Lung (tissue), 12 donors: Measurements from ENCODE around the gene CCNQ. TPM values are rescaled to one million over a fixed set of nuclear protein-coding genes. Genes with fewer than 3 reads are reported as not detected.

Source experiments
- ATAC-seq: fragments of 200-7000 bp; cut with Tn5 transposase; one replicate; pipeline ENCODE4 v1.9.1; 2020; ENCODE audit warnings: moderate number of reproducible peaks; ENCODE audit not compliant: insufficient read depth, low FRiP score
- DNase-seq, 3 donors: peaks; one replicate each; pipeline ENCODE4 v3.0.0-alpha.2; 2013 to 2017
- H3K27ac ChIP-seq, 2 donors: one replicate each; pipeline ENCODE4 v1.5.1; 2013; ENCODE audit warnings: mild to moderate bottlenecking in 2 of 2, moderate library complexity in 2 of 2, control low read depth in 1 of 2, inconsistent platforms in 1 of 2, low read depth in 1 of 2, low read length in 1 of 2
- H3K27me3 ChIP-seq, 3 donors: one replicate each; pipeline ENCODE4 v1.5.1; 2013; ENCODE audit warnings: low read length in 2 of 3; ENCODE audit not compliant: control insufficient read depth in 3 of 3, insufficient read depth in 3 of 3
- H3K36me3 ChIP-seq, 4 donors: one replicate each; pipeline ENCODE4 v1.5.1; 2013; ENCODE audit warnings: low read length in 4 of 4, mild to moderate bottlenecking in 1 of 4, moderate library complexity in 1 of 4; ENCODE audit not compliant: control insufficient read depth in 4 of 4, insufficient read depth in 4 of 4
- H3K4me1 ChIP-seq, 5 donors: one replicate each; pipeline ENCODE4 v1.5.1; 2013; ENCODE audit warnings: low read length in 5 of 5, mild to moderate bottlenecking in 2 of 5, moderate library complexity in 1 of 5; ENCODE audit not compliant: control insufficient read depth in 5 of 5, insufficient read depth in 5 of 5
- H3K4me3 ChIP-seq: one replicate; pipeline ENCODE4 v1.5.1; 2013; ENCODE audit warnings: mild to moderate bottlenecking, control low read depth, moderate library complexity
- H3K9ac ChIP-seq, 2 donors: one replicate each; pipeline ENCODE4 v1.5.1; 2013; ENCODE audit warnings: low read length in 2 of 2, control low read depth in 1 of 2; ENCODE audit not compliant: insufficient read depth in 1 of 2
- H3K9me3 ChIP-seq, 4 donors: one replicate each; pipeline ENCODE4 v1.5.1; 2013; ENCODE audit warnings: low read length in 3 of 4, mild to moderate bottlenecking in 1 of 4, moderate library complexity in 1 of 4; ENCODE audit not compliant: control insufficient read depth in 4 of 4, insufficient read depth in 3 of 4
- WGBS, 2 donors: extraction: QIAGEN DNeasy Blood & Tissue Kit; methylation state at CpG; one replicate each; pipeline ENCODE4 v1.1.7; 2013; 5-methylcytosine and 5-hydroxymethylcytosine counted together
- polyA plus RNA-seq, 2 donors: library from polyadenylated mRNA; stranded (reverse); fragments of 200-250 nt; gene quantifications; one replicate each; pipeline ENCODE4 v1.2.1, GENCODE V29; 2013
- total RNA-seq, 2 donors: library from RNA; depleted of rRNA in 1 of 2; stranded (reverse); fragments of >200 nt in 1 of 2; gene quantifications; one replicate each; pipeline ENCODE4 v1.2.1, GENCODE V29; 2014 to 2021
- TF ChIP-seq, protein P1 (sequence below): IDR thresholded peaks from 2 replicates; pipeline ENCODE4 v1.5.1; 2012; ENCODE audit warnings: mild to moderate bottlenecking; ENCODE audit errors: control extremely low read depth, extremely low read depth
- donor health status: control.
- donor health status: control.
- donor health status: Bipolar disorder and iron deficiency.
- donor health status: healthy.
- donor health status: DM: yes; HTN: yes; CAD: no.

Gene CCNQ
- total and polyA plus RNA-seq, 4 donors, result 14.2 to 46.4 (median 24.9) TPM

- peaks cover 0 to 7% (median 0%) of the 10 kb centered on the region in 5 donors for H3K4me1 ChIP-seq
- H3K4me3 ChIP-seq, result no peak overlapping the region
- peak in 1 of 3 donors; percentile 10 for DNase-seq
- peaks cover 0 to 2% (median 0%) of the 10 kb centered on the region in 4 donors for H3K9me3 ChIP-seq
- H3K27me3 ChIP-seq, result no peaks in the 10 kb centered on the region
- ATAC-seq, result no peak
- H3K36me3 ChIP-seq, result no peaks in the 10 kb centered on the region
- no peak overlapping the region for H3K9ac ChIP-seq
- TF ChIP-seq, protein P1, sequence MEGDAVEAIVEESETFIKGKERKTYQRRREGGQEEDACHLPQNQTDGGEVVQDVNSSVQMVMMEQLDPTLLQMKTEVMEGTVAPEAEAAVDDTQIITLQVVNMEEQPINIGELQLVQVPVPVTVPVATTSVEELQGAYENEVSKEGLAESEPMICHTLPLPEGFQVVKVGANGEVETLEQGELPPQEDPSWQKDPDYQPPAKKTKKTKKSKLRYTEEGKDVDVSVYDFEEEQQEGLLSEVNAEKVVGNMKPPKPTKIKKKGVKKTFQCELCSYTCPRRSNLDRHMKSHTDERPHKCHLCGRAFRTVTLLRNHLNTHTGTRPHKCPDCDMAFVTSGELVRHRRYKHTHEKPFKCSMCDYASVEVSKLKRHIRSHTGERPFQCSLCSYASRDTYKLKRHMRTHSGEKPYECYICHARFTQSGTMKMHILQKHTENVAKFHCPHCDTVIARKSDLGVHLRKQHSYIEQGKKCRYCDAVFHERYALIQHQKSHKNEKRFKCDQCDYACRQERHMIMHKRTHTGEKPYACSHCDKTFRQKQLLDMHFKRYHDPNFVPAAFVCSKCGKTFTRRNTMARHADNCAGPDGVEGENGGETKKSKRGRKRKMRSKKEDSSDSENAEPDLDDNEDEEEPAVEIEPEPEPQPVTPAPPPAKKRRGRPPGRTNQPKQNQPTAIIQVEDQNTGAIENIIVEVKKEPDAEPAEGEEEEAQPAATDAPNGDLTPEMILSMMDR, result no peak
- no peak overlapping the region for H3K27ac ChIP-seq
- 86 to 94% methylated on average over 13 to 16 of the region's 16 CpGs for WGBS, 2 donors
These were observed 27.2 kb upstream of the CCNQ start for GRCh38 chrX:153626025-153626633.

DNA sequence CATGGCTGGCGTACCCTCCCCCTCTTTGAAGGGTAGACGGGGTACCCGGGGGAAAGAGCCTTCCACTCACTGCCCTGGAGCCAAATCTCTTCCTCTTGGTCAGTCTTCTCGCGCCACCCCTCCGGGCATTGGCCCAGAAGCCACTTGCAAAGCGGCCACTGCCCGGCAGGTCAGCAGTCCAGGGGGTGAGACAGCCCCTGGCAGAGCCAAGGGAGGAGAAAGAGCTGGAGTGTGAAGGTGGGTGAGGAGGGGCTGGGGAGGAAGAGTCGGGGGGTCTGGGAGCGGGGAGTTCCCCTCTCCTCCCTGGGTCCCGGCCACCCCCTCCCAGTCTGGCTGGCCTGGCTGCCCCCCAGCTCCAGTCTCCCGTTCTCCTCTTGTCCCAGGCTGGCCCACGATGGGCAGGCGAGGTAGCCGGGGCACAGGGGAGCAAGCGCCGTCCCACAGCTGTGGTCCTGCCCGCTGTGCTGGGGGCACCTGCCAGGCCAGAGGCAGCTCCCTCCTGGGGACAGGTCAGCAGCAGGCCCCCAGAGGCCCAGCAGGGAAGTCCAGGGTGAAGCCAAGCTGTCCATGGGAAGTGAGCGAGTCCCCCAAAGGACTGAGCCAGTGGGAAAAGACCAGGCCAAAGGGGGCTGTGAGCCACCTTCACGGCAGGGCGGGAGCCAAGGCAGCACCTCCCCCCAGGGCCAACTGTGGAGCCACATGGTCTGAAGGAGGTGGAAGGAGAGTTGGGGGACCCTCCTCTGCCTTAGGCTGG is 26.5 kb upstream of the CCNQ start:
- ATAC-seq (no peak), DNase-seq (no peak)
- Histone ChIP-seq H3K9ac (no peak overlapping the region), H3K4me1 (peaks cover 0 to 7% (median 0%) of the 10 kb centered on the region in 5 donors), H3K36me3 (no peaks in the 10 kb centered on the region), H3K4me3 (no peak overlapping the region), H3K9me3 (peaks cover 0 to 2% (median 0%) of the 10 kb centered on the region in 4 donors), H3K27ac (no peak overlapping the region), H3K27me3 (no peaks in the 10 kb centered on the region)
- TF ChIP-seq, protein P1, result no peak
- WGBS, 2 donors, result 85 to 93% methylated on average over 6 to 21 of the region's 21 CpGs

- Histone ChIP-seq H3K4me3 (no peak overlapping the region), H3K9ac (no peak overlapping the region), H3K36me3 (no peaks in the 10 kb centered on the region), H3K4me1 (peaks cover 0 to 7% (median 0%) of the 10 kb centered on the region in 5 donors), H3K27me3 (no peaks in the 10 kb centered on the region), H3K27ac (no peak overlapping the region), H3K9me3 (no peaks in the 10 kb centered on the region)
- 77 to 84% methylated on average over 8 to 15 of the region's 15 CpGs for WGBS, 2 donors
- DNase-seq, result peak in 1 of 3 donors; percentile 9
- no peak for ATAC-seq
- TF ChIP-seq, protein P1, result no peak
These were observed 25.5 kb upstream of the CCNQ start for GRCh38 chrX:153624196-153625091.
